HG03039 (cell line): Measurements from ENCODE around the gene OR2W1.

Experiments used
- ATAC-seq: cut with Tn5 transposase; IDR thresholded peaks from one replicate; pipeline ENCODE4 v1.9.1; 2021; ENCODE audit warnings: mild to moderate bottlenecking, moderate library complexity; ENCODE audit not compliant: unreplicated experiment

OR2W1 gene

GRCh38 chr6:29045075-29045474, at the start of gene OR2W1:
OR2W1 (minus strand) TSS chr6:29045175; CDS start chr6:29045175, 0 bp downstream.
- no peak for ATAC-seq

- no peak for ATAC-seq
Measured at GRCh38 chr6:29092957-29093356, 48.0 kb upstream of the OR2W1 start.

- ATAC-seq, result no peak
Measured at GRCh38 chr6:29087213-29087612, 42.2 kb upstream of the OR2W1 start, which contains the start of gene OR2B3. OR2B3 (minus strand) TSS chr6:29087313; CDS start chr6:29087248, 65 bp downstream.

GRCh38 chr6:29082457-29082856, 37.5 kb upstream of the OR2W1 start:
- no peak for ATAC-seq

GRCh38 chr6:29081312-29081711, 36.3 kb upstream of the OR2W1 start:
- no peak for ATAC-seq

GRCh38 chr6:29079203-29079602, 34.2 kb upstream of the OR2W1 start:
- ATAC-seq, result no peak

GRCh38 chr6:29071831-29072723, 27.1 kb upstream of the OR2W1 start:
- ATAC-seq, result no peak

- no peak for ATAC-seq
Measured at GRCh38 chr6:29051680-29052079, 6.7 kb upstream of the OR2W1 start.

- ATAC-seq, result no peak
Measured at GRCh38 chr6:29035951-29036350, 9.0 kb downstream of the OR2W1 start.

GRCh38 chr6:29028821-29029220, 16.2 kb downstream of the OR2W1 start:
- no peak for ATAC-seq

GRCh38 chr6:29025927-29026585, 18.9 kb downstream of the OR2W1 start:
- no peak for ATAC-seq

- ATAC-seq, result no peak
Measured at GRCh38 chr6:29021434-29021833, 23.5 kb downstream of the OR2W1 start.

GRCh38 chr6:29019629-29020028, 25.3 kb downstream of the OR2W1 start:
- ATAC-seq, result no peak

- ATAC-seq, result no peak
Measured at GRCh38 chr6:29017428-29017802, 27.6 kb downstream of the OR2W1 start.

- peak; percentile 71 for ATAC-seq
Measured at GRCh38 chr6:29016559-29017427, 28.2 kb downstream of the OR2W1 start.

- ATAC-seq, result no peak
Measured at GRCh38 chr6:29014729-29015608, 30.0 kb downstream of the OR2W1 start.

- ATAC-seq, result no peak
Measured at GRCh38 chr6:29011276-29011734, 33.7 kb downstream of the OR2W1 start.

GRCh38 chr6:29009358-29009757, 35.6 kb downstream of the OR2W1 start:
- no peak for ATAC-seq

GRCh38 chr6:29008089-29008488, 36.9 kb downstream of the OR2W1 start:
- ATAC-seq, result no peak
